GM13977 (cell line): ENCODE results near the gene KLC1.
A peak's percentile ranks its signal among the peaks of the same experiment; 100 is the strongest.

Experiments used
- DNase-seq: peaks from one replicate; pipeline ENCODE4 v3.0.0; 2012; ENCODE audit warnings: low spot score
- CTCF ChIP-seq: IDR thresholded peaks from 2 replicates; pipeline ENCODE4 v1.5.1; 2012; ENCODE audit warnings: mild to moderate bottlenecking, control low read depth; ENCODE audit not compliant: insufficient read depth; ENCODE audit errors: extremely low read depth, missing control alignments
- in situ Hi-C: fragments of 300-500 bp; cut with MboI; formaldehyde crosslinking; loops from one replicate; pipeline ENCODE4 v1.12.0; 2022; ENCODE audit warnings: low sequenced_read_pairs, low pct_unique_long_range_greater_than_20kb, mixed read lengths, inconsistent platforms; ENCODE audit not compliant: unreplicated experiment

The KLC1 gene

GRCh38 chr14:103732868-103733620 lies 104.0 kb downstream of the KLC1 start:
- peak; percentile 24 for DNase-seq
- no peak for TF ChIP-seq CTCF
- in situ Hi-C loops: no loop called here

GRCh38 chr14:103733651-103734050 lies 104.6 kb downstream of the KLC1 start:
- in situ Hi-C loops: no loop called here
- no peak for TF ChIP-seq CTCF

GRCh38 chr14:103734081-103734888 lies 105.3 kb downstream of the KLC1 start:
- TF ChIP-seq CTCF: no peak
- DNase-seq: no peak
- in situ Hi-C loops: no loop called here

More at GRCh38 chr14:103733651-103734050, 104.6 kb downstream of the KLC1 start:
- no peak for DNase-seq

GRCh38 chr14:103735022-103735421 lies 106.0 kb downstream of the KLC1 start:
- no peak for TF ChIP-seq CTCF
- in situ Hi-C loops: no loop called here
- DNase-seq: no peak

- in situ Hi-C loops: no loop called here
- no peak for TF ChIP-seq CTCF
- DNase-seq: no peak
These were observed 106.4 kb downstream of the KLC1 start for GRCh38 chr14:103735439-103735814.

- no peak for TF ChIP-seq CTCF
- DNase-seq: no peak
- in situ Hi-C loops: no loop called here
These were observed 107.0 kb downstream of the KLC1 start for GRCh38 chr14:103735815-103736545.
